HG02973 (cell line): Measurements from ENCODE around the gene TENM3.
"Not testable (repeated sequence)": the region's sequence is repeated elsewhere in the genome, so short reads cannot be mapped to it uniquely, and the experiment has no call there.

Experiments
- ATAC-seq: cut with Tn5 transposase; IDR thresholded peaks from one replicate; pipeline ENCODE4 v1.9.1; 2021; ENCODE audit warnings: moderate library complexity; ENCODE audit not compliant: unreplicated experiment

Gene TENM3

GRCh38 chr4:182800216-182800515 lies 557.0 kb downstream of the TENM3 start:
- no peak for ATAC-seq

- ATAC-seq: no peak
Observed at GRCh38 chr4:182801636-182802035, 558.4 kb downstream of the TENM3 start.

- no peak for ATAC-seq
Observed at GRCh38 chr4:182802621-182803020, 559.4 kb downstream of the TENM3 start.

GRCh38 chr4:182803235-182803634 lies 560.0 kb downstream of the TENM3 start:
- no peak for ATAC-seq

GRCh38 chr4:182804131-182804530 lies 560.9 kb downstream of the TENM3 start:
- no peak for ATAC-seq

- no peak for ATAC-seq
Observed at GRCh38 chr4:182805321-182805720, 562.1 kb downstream of the TENM3 start.

- ATAC-seq: no peak
Observed at GRCh38 chr4:182805750-182806149, 562.5 kb downstream of the TENM3 start.

- ATAC-seq: peak; percentile 65
Observed at GRCh38 chr4:182806259-182807252, 563.4 kb downstream of the TENM3 start.

- no peak for ATAC-seq
Observed at GRCh38 chr4:182807346-182807745, 564.1 kb downstream of the TENM3 start.

- no peak for ATAC-seq
Observed at GRCh38 chr4:182807767-182808548, 564.8 kb downstream of the TENM3 start.

- peak; percentile 85 for ATAC-seq
Observed at GRCh38 chr4:182808673-182809416, 565.6 kb downstream of the TENM3 start.

GRCh38 chr4:182809417-182810102 lies 566.4 kb downstream of the TENM3 start:
- ATAC-seq: peak; percentile 24

GRCh38 chr4:182810103-182810615 lies 567.0 kb downstream of the TENM3 start:
- no peak for ATAC-seq

- no peak for ATAC-seq
Observed at GRCh38 chr4:182812916-182813315, 569.7 kb downstream of the TENM3 start.

- not testable (repeated sequence) for ATAC-seq
Observed at GRCh38 chr4:182814065-182814464, 570.9 kb downstream of the TENM3 start.

- ATAC-seq: no peak
Observed at GRCh38 chr4:182818926-182819730, 575.9 kb downstream of the TENM3 start.

GRCh38 chr4:182819751-182820150 lies 576.5 kb downstream of the TENM3 start:
- ATAC-seq: no peak

- ATAC-seq: no peak
Observed at GRCh38 chr4:182822554-182822953, 579.4 kb downstream of the TENM3 start.

GRCh38 chr4:182823576-182823975 lies 580.4 kb downstream of the TENM3 start:
- ATAC-seq: peak; percentile 66

GRCh38 chr4:182825003-182825402 lies 581.8 kb downstream of the TENM3 start:
- ATAC-seq: no peak
